Tibial nerve (tissue), 4 donors: ENCODE data around the gene HS6ST1. TPM values are rescaled to one million over a fixed set of nuclear protein-coding genes. Genes with fewer than 3 reads are reported as not detected.

Experiments
- DNase-seq, 2 donors: peaks; one replicate each; pipeline ENCODE4 v3.0.0-alpha.2; 2019; ENCODE audit warnings: low spot score in 2 of 2
- H3K27ac ChIP-seq, 4 donors: fragments of 200-600 bp; sonication (generic) in 3 of 4; one replicate each; pipeline ENCODE4 v1.5.1; 2017 to 2019; ENCODE audit warnings: mild to moderate bottlenecking in 1 of 4
- H3K27me3 ChIP-seq, 2 donors: fragments of 200-600 bp; sonication (generic) in 1 of 2; one replicate each; pipeline versions ENCODE4 v1.5.1 to v1.6.0; 2017 to 2019
- H3K36me3 ChIP-seq, 3 donors: fragments of 200-600 bp; sonication (generic); one replicate each; pipeline ENCODE4 v1.5.1; 2018 to 2019
- H3K4me1 ChIP-seq, 4 donors: fragments of 200-600 bp; sonication (generic) in 3 of 4; one replicate each; pipeline ENCODE4 v1.5.1; 2017 to 2019
- H3K4me3 ChIP-seq, 4 donors: fragments of 200-600 bp; sonication (generic) in 3 of 4; one replicate each; pipeline ENCODE4 v1.5.1; 2017 to 2019; ENCODE audit warnings: mild to moderate bottlenecking in 1 of 4, moderate library complexity in 1 of 4
- H3K9me3 ChIP-seq, 4 donors: fragments of 200-600 bp; sonication (generic) in 3 of 4; one replicate each; pipeline ENCODE4 v1.5.1; 2017 to 2019
- EP300 ChIP-seq, 2 donors: sonication (generic); formaldehyde crosslinking; IDR thresholded peaks; one replicate each; pipeline ENCODE4 v1.6.1; 2017; ENCODE audit warnings: antibody characterized with exemption in 2 of 2, mild to moderate bottlenecking in 1 of 2
- POLR2A ChIP-seq, 2 donors: fragments of 450-650 bp; IDR thresholded peaks; one replicate each; pipeline ENCODE4 v1.6.1; 2017; ENCODE audit warnings: antibody characterized with exemption in 2 of 2, mild to moderate bottlenecking in 2 of 2, moderate library complexity in 2 of 2
- WGBS, 2 donors: methylation state at CpG; one replicate each; pipeline ENCODE4 v1.1.5; 2018; 5-methylcytosine and 5-hydroxymethylcytosine counted together
- total RNA-seq, 4 donors: library from RNA; depleted of rRNA; stranded (reverse); fragments of >200 nt; gene quantifications; one replicate each; pipeline ENCODE4 v1.1.0, GENCODE V29; 2016
- TF ChIP-seq, protein P1 (sequence below), 5 experiments: fragments of 200-600 bp in 3 of 5; fragments of 450-650 bp in 2 of 5; sonication (generic) in 3 of 5; IDR thresholded peaks; one replicate each; pipeline ENCODE4 v1.5.1; 2016 to 2019; ENCODE audit warnings: antibody characterized with exemption in 5 of 5, mild to moderate bottlenecking in 3 of 5, moderate library complexity in 2 of 5

Gene HS6ST1
- total RNA-seq, 4 donors from 2014 or later: 21.6 to 51.6 (median 39.3) TPM

DNA sequence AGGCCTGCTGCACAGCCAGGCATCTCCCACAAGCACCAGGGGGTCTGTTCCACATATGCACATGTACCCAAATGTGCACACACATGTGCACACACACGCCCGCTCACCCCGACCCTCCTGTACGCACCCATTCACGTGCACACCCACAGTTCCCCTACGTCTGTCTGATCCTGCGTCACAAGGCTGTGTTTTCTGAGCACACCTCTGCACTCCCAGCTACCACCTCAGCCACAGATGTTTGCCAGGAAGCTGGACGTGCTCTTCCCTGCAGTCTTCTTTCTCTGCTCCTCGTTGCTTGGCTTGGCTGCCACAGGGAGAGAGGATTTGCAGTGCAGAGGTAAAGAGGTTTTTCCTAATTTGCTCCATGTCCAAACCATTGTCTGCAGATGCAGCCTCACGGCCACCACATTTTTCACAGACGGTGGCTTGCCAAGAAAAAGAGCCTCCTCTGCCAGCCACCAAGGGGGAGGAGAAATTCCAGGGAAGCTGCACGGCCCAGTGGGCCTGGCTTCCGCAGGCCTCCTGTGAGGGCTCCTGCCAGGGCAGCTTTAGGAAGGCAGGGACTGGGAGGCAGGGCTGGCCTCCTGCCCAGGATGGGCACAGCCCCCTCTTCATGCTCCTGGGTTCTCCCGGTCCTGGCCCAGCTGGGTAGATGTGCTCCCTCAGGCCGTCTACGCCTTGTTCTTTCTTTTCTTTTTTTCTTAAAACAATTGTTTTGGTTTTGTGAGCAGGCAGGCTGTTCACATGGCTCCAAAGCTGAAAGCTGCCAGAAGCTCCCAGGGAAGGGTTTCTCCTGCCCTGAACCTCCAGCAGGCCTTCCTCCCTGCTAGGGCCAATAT lies 29.3 kb upstream of the HS6ST1 start:
- 33 to 35% methylated on average over 14 to 16 of the region's 16 CpGs for WGBS, 2 donors
- Histone ChIP-seq H3K4me3 (no peak overlapping the region), H3K36me3 (no peaks in the 10 kb centered on the region), H3K9me3 (peaks cover 0 to 16% (median 3%) of the 10 kb centered on the region in 4 donors), H3K27ac (peak overlapping the region in 3 of 4 donors; percentile 64 to 75 (median 70)), H3K27me3 (no peaks in the 10 kb centered on the region), H3K4me1 (peaks cover 0 to 22% (median 10%) of the 10 kb centered on the region in 4 donors)
- peak in 1 of 2 donors; percentile 45 for TF ChIP-seq EP300 (IDR thresholded peaks at IDR 0.05)
- TF ChIP-seq, protein P1, sequence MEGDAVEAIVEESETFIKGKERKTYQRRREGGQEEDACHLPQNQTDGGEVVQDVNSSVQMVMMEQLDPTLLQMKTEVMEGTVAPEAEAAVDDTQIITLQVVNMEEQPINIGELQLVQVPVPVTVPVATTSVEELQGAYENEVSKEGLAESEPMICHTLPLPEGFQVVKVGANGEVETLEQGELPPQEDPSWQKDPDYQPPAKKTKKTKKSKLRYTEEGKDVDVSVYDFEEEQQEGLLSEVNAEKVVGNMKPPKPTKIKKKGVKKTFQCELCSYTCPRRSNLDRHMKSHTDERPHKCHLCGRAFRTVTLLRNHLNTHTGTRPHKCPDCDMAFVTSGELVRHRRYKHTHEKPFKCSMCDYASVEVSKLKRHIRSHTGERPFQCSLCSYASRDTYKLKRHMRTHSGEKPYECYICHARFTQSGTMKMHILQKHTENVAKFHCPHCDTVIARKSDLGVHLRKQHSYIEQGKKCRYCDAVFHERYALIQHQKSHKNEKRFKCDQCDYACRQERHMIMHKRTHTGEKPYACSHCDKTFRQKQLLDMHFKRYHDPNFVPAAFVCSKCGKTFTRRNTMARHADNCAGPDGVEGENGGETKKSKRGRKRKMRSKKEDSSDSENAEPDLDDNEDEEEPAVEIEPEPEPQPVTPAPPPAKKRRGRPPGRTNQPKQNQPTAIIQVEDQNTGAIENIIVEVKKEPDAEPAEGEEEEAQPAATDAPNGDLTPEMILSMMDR (IDR thresholded peaks at IDR 0.05): no peak
- DNase-seq: peak in 1 of 2 donors; percentile 33

DNA sequence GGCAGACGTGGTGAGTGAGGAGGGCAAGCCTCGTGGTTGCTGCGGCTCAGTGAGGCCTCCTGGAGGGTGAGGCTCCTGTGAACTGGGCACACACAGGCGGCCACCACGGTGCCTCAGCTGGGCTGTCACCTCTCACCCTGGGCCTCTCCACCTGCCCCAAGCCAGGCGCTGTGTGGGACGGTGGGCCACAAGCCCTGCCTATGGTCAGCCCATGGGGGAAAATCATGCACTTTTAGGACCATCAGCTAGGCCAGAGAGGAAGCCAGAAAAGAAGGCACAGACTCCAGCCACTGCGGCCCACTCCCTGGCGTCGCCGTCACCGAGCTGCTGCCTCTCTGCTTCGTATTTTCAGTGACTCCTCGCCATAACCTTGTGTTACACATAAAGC lies 28.5 kb upstream of the HS6ST1 start:
- H3K27ac ChIP-seq: peak overlapping the region in 2 of 4 donors; percentile 62 to 70
- peaks cover 0 to 14% (median 3%) of the 10 kb centered on the region in 4 donors for H3K9me3 ChIP-seq
- no peak for TF ChIP-seq EP300 (IDR thresholded peaks at IDR 0.05)
- TF ChIP-seq, protein P1 (IDR thresholded peaks at IDR 0.05): no peak
- TF ChIP-seq POLR2A (IDR thresholded peaks at IDR 0.05): no peak
- DNase-seq: no peak
- H3K36me3 ChIP-seq: no peaks in the 10 kb centered on the region
- H3K4me1 ChIP-seq: peaks cover 0 to 22% (median 10%) of the 10 kb centered on the region in 4 donors
- 94% methylated on average over 10 to 11 of the region's 14 CpGs for WGBS, 2 donors
- no peak overlapping the region for H3K4me3 ChIP-seq
- H3K27me3 ChIP-seq: no peaks in the 10 kb centered on the region

DNA sequence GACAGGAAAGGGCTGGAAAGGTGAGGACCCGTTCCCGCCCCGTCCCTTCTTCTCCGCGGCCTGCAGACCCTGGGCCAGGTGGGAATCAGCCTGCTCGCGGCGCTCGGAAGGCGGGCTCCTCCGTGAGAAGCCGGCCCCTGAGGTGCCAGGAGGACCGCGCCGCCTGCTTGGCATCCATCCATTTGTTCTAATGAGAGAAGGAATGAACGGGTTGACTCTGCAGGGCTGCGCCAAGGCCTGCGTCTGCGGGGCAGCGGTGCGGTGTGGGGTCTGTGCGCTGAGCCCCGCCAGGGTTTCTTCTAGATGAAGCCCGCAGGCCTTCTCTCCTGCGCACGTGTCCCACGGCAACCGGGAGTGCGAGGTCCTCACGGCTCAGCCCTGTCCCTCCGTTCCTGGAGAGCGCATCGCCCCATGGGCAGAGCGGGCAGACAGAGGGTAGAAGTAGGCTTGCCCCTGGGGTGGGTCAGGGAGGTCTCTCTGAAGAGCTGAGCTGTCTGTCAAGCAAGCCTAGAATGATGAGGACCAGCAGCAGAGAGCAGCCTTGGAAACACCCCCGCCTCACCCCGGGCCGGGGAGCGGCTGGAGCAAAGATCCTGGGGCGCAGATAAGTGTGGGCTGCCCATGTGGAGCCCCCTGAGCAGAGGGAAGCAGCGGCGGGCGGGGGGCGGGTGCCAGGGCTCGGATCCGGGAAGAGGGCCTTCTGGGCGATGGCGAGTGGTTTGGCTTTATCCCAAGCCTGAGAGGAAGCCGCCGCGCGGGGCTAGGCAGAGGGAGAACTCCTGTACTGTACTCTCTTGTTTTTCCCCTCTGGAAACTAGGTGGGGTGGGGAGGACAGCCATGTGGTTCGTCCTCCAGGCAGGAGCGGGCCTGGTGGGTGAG lies 27.9 kb upstream of the HS6ST1 start:
- WGBS, 2 donors: 91% methylated on average over 35 to 49 of the region's 53 CpGs
- Histone ChIP-seq H3K27ac (peak overlapping the region in 2 of 4 donors; percentile 62 to 70), H3K36me3 (no peaks in the 10 kb centered on the region), H3K4me1 (peaks cover 0 to 22% (median 10%) of the 10 kb centered on the region in 4 donors), H3K27me3 (no peaks in the 10 kb centered on the region), H3K9me3 (peaks cover 0 to 8% (median under 1%) of the 10 kb centered on the region in 4 donors), H3K4me3 (no peak overlapping the region)
- DNase-seq: no peak
- TF ChIP-seq, protein P1 (IDR thresholded peaks at IDR 0.05): no peak
- TF ChIP-seq POLR2A (IDR thresholded peaks at IDR 0.05): no peak
- no peak for TF ChIP-seq EP300 (IDR thresholded peaks at IDR 0.05)

DNA sequence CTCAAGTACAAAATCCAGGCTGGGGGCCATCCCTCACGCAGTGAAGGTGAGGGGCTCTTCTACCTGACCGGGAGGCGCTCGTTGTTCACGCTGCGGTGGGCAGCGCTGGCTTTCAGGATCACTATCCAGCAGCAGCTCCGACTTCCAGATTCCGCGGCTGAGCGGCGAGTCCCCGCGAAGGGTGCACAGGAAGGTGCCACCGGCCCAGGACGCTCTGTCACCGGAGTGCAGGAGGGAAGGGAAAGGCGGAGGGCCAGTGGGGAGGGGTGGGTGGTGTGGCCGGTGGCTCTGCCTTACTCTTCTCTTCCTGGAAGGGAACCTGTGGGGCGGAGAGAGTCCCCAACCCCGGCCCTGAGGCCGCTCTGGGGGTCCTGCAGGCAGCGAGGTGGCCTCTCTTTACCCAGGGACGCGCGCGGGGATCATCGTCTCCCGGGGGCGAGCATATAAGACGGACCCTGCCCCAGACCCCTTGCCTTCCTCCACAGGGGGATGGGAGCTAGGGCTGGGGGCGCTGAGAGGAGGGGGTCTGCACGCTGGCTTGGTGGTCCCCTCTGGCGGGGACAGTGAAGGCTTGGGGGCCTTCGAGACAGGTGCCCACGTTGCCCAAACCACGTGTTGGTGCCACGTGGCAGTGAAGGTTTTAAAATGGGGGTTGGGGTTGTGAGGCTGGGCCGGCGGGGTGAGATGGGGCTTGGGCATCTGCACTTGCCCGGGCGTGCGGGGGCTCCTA lies 26.9 kb upstream of the HS6ST1 start:
- H3K36me3 ChIP-seq: no peaks in the 10 kb centered on the region
- H3K4me1 ChIP-seq: peaks cover 0 to 22% (median 10%) of the 10 kb centered on the region in 4 donors
- H3K27me3 ChIP-seq: no peaks in the 10 kb centered on the region
- no peak overlapping the region for H3K4me3 ChIP-seq
- TF ChIP-seq EP300 (IDR thresholded peaks at IDR 0.05) (no peak), POLR2A (IDR thresholded peaks at IDR 0.05) (no peak)
- TF ChIP-seq, protein P1 (IDR thresholded peaks at IDR 0.05): no peak
- WGBS, 2 donors: 95 to 96% methylated on average over 43 of the region's 43 CpGs
- H3K9me3 ChIP-seq: peaks cover 0 to 8% (median 0%) of the 10 kb centered on the region in 4 donors
- no peak for DNase-seq
- H3K27ac ChIP-seq: no peak overlapping the region
